HG02981 (cell line): ENCODE measurements around the gene RB1.
"Not testable (repeated sequence)": the region's sequence is repeated elsewhere in the genome, so short reads cannot be mapped to it uniquely, and the experiment has no call there.

Experiments
- ATAC-seq: cut with Tn5 transposase; IDR thresholded peaks from one replicate; pipeline ENCODE4 v1.9.1; 2021; ENCODE audit warnings: mild to moderate bottlenecking, moderate library complexity; ENCODE audit not compliant: unreplicated experiment

The RB1 gene

DNA sequence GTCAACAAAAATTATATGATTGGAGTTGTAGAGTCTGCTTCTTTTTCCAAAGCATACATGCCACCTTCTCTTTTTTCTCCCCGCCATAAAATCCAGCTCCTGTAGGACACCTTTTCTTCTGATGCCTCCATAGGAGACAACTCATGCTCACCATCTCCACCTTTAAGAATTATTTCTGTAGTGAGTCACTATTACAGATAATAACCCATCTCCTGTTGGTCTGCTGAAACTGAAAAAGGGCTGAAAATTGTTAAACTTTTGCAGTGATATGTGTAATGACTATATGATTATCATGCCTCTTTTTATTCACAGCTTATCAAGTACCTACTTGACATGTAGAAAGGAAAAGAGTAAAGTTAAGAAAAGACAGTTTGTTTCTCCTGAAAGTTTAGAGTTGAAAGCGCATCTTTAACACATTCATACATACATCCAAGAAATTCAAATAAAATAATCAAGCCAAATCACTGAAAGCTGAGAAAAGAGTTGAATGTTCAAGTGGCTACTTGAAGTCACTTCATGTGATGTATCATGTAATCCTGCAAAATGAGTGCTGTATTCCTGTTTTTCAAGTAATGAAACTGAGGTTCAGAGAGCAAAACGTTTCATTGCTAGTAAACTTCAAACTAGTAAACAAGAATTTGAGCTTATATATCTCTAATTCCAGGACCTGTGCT lies 144.9 kb downstream of the RB1 start:
- ATAC-seq = no peak

DNA sequence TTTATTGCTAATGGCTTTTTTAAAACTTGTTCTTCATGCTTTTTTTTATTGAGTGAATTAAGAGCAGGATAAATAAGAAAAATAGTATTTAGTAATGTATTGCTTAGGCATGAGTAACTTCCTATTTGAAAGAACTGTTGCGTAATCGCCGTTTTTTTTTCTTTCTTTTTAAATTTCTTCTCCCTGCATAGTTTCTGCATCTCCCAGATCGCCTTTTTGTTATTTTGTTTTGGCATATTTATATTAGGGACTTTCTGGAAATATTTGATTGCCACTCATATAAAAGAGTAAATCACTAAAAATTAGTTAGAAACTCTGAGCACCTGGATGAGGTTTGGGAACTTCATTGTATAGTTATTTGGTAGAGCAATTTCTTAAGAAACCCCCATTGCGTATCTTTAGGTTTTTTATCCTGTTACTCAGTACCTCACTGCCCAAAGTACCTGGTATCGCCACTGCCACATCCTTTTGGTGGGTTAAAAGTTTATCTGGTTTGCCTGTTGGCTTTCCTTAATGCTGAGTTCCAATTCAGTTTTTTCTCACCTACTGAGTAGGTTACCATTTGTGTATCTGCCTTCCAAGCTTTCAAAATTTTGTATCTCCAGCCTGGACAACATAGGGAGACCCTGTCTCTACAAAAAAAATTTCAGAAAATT lies 145.5 kb downstream of the RB1 start:
- no peak for ATAC-seq

DNA sequence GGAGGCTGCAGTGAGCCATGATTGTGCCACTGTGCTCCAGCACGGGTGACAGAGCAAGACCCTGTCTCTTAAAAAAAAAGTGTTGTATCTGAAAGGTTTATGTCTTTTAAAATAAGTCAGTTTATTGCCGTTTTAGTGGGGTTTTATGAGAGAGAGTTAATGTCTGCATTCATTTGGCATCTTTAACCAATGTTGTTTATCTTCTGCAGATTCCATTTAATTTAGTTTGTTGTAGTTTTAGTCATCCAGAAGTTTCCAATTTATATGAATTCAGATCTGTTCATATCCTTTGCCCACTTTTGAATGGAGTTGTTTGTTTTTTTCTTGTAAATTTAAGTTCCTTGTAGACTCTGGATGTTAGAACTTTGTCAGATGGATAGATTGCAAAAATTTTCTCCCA lies 146.1 kb downstream of the RB1 start:
- no peak for ATAC-seq

DNA sequence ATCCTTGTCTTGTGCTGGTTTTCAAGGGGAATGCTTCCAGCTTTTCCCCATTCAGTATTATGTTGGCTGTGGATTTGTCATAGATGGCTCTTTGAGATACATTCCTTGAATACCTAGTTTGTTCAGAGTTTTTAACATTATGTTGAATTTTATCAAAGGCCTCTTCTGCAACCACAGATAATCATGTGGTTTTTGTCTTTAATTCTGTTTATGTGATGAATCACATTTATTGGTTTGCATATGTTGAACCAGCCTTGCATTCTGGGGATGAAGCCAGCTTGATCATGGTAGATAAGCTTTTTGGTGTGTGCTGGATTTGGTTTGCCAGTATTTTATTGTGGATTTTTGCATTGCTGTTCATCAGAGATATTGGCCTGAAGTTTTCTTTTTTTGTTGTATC lies 147.6 kb downstream of the RB1 start:
- ATAC-seq = not testable (repeated sequence)

DNA sequence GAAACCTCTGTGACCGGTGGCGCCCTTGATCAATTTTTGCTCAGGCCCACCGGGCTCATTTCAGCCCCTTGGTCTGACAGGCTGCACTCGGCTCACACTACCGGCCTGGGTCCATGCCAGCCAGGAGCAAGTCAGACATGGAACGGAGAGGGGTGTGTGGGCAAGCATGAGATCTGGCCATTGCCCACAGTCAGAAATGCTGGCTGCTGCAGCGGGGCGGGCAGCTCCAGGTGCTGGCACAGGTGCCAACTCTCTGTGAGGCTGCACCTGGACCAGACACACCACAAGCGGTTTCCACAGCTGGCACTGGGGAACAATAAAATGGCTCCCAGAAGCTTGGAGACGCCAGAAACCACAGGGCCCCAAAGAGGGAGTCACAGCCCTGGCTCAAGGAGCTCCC lies 153.0 kb downstream of the RB1 start:
- no peak for ATAC-seq

DNA sequence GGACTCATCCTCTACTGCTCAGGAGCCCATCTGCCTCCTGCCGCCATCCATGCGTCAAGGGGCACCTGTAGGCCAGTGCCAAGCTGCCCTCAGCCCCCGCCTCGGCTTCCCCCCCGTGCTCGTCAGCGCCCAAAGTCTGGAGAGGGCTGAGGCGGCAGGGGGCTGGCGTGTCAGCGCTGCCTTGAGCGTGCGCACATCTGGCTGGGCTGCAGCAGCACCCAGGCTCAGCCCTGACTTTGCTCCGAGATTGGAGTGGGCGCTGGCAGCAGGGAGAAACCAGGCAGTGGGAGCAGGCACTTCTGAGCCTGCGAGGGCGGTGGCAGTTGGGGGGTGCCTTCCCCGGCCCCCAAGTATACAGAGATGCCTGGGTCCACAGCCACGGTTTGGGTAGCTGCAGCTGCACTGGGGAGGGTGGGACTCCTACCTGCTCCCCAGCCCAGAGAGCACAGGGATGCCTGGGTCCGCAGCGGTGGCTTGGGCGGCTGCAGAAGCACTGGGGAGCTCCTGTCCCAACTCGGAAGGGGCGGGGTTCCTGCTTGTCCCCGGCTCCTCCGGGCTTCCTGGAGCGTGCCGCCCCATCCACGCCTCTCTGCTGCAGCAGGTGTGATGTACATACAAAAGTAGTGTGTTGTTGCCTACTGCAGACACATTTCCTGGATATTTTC lies 154.2 kb downstream of the RB1 start:
- ATAC-seq = no peak

DNA sequence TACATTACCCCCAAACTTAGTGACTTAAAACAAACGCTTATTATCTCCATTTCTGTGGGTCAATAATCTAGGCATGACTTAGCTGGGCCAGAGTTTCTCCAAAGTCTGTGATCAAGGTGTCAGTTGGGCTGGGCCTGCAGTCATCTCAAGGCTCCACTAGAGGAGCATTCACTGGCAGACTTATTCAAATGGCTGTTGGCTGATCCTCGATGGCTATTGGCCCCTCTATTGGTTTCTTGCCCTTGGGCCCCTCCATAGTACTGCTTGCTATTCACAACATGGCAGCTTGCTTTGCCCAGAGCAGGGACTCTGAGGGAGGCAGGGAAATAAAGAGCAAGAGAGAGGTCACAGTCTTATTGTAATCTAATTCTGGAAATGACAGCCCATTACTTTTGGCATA lies 171.7 kb downstream of the RB1 start:
- no peak for ATAC-seq

DNA sequence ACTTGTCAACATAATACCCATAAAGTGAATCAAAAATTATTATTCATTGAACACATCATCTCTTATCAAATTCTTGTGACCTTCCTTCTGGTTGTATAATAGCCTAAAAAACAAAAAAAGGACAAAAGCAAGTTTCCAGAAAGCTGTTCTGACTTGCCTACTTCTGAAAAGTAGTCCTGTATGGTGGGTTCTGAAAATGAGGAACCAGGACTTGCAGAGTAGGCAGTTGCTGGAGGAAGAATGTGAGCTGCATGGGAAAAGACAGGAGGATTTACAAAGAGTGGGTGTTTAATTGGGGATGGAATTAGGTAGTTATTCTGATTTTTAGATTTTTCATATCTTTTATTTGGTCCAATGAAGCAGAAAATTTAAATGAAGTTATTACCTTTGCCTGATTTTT lies 172.7 kb downstream of the RB1 start:
- ATAC-seq = no peak

DNA sequence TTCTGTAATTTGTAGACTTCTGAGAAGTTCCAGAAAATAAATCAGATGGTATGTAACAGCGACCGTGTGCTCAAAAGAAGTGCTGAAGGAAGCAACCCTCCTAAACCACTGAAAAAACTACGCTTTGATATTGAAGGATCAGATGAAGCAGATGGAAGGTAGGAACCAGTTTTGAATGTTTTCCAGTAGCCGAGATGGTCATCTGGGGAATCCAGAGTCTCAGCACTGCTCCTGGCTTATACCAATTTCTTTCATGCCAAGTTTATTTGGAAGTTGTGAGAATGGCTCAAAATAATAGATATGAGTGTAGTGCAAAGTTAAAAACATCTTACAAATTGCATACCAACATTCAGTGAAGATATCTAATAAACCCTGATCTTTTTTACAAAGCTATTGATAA lies 173.1 kb downstream of the RB1 start:
- no peak for ATAC-seq

DNA sequence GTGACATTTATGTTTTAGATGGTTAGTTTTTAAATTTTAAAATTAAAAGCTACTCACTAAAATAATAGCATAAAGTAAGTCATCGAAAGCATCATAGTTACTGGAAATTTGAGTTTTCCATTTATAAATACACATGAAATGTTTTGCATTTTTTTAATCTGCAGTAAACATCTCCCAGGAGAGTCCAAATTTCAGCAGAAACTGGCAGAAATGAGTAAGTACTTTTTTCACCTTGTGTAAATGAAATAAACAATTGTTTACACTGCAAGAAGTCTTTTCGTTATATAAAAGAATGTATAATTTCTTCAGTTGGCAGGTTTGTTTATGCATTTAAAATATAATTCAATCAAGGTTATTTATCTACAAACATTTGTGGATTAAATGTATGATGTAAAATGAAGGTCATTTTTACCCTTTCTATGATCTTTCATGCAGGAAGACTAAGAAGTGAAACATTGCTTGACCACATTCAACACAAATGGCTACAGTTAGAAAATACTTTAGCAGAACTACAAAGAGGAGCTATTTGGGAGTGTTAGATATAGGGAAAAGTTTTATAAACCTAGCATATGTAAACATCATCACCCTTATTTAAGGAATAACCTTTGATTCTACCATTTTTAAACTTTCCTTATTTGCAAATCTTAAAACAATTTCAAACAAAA lies 173.8 kb downstream of the RB1 start:
- ATAC-seq = peak; percentile 55

DNA sequence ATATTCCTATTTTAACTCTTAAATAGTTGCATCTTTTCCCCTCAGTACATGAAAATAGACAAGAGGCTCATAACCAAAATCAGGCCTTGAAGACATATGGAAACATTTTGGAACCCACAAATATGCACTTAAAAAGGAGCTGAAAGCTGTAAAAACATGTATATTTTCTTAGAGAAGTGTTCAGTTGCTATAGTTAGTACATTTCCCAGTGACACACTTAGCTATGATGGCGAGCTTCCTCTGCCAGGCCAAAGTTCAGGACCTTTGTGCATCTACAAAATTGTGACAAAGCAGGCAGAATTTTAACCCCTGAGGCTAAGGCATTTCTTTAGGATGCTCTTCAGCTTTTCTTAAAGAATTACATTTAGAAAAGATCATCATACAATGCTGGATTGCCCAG lies 174.8 kb downstream of the RB1 start:
- no peak for ATAC-seq

DNA sequence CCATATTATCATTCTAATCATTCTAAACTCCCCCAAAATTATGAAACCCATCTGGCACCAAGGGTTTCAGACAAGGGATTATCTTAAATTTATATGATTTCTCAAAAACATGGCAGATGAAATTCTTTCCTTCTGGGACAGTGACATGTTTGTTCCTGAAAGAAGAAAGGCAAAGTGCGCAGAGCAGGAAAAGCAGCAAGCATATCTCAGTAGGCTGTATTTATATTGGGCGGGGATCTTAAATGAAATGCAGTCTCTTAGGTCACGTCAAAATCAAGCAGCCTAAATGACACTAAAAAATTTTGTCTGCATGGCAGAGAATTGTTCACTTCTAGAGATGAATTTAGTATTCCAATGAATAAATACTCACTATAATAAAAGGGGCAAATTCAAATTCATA lies 180.0 kb downstream of the RB1 start:
- no peak for ATAC-seq

DNA sequence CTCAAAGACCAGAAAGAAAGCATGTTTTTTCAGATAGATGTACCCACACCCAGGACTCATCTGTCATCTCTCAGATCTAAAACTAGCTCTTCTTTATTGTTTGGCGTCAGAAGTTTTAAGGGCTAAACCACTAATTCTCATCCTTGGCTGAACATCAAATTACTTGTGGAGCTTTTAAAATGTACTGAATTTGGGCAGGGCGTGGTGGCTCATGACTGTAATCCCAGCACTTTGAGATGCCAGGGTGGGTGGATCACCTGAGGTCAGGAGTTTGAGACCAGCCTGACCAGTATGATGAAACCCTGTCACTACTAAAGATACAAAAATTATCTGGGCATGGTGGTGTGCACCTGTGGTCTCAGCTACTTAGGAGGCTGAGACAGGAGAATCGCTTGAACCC lies 181.9 kb downstream of the RB1 start:
- no peak for ATAC-seq

DNA sequence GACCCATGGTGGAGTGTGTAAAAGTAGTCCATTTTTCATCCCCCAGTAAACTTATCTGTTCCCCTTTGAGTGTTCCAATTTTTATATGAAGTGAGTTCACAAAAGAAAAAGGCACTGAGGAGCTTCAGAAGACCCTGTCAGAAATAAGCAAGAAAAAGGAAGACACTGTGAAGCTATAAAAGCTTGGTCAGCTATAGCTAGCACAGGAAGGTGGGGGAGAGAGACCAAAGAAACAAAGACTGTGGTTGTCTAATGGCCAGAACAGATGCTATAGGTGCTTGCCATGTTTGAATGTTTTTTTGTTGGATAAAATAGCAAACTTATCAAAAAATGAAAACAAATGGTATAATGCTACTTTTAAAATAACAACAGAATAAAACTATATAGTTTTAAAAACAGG lies 182.8 kb downstream of the RB1 start:
- ATAC-seq = no peak

DNA sequence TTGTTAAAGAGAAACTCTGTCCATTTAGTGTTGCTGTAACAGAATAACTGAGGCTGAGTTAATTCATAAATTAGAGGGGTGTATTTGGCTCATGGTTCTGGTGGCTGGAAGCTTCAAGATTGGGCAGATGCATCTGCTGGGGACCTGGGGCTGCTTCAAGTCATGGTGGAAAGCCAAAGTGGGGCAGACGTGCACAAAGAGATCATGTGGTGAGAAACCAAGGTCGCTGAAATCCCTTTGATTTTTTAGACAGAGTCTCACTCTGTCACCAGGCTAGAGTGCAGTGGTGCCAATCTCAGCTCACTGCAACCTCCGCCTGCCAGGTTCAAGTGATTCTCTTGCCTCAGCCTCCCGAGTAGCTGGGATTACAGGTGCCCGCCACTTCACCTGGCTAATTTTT lies 183.3 kb downstream of the RB1 start:
- no peak for ATAC-seq

DNA sequence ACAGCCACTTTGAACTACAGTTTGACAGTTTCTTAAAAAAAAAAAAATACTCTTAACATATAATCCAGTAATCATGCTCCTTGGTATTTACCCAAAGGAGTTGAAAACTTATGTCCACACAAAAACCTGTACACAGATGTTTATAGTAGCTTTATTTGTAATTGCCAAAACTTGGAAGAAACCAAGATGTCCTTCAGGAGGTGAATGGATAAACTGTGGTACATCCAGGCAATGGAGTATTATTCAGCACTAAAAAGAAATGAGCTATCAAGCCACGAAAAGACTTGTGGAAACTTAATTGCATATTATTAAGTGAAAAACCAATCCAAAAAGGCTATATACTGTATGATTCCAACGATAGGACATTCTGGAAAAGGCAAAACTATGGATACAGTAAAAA lies 184.4 kb downstream of the RB1 start:
- no peak for ATAC-seq

DNA sequence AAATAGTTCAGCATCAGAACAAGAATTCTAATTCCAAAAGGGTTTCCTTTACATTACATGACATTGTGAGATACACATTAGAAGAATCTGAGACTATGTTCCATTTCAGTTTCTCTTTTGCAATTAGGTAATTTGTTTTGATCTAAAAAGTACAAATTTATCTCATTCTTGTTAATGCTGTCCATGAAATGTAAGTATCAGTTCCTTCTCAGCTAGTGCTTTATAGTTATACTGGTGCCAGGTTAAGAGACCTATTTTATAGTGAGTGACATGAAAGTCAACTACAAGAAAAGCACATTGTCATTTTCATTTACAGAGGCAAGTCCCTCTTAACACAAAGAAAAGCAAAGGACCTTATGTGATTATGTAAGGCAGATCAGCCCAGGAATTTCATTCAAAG lies 185.4 kb downstream of the RB1 start:
- no peak for ATAC-seq

DNA sequence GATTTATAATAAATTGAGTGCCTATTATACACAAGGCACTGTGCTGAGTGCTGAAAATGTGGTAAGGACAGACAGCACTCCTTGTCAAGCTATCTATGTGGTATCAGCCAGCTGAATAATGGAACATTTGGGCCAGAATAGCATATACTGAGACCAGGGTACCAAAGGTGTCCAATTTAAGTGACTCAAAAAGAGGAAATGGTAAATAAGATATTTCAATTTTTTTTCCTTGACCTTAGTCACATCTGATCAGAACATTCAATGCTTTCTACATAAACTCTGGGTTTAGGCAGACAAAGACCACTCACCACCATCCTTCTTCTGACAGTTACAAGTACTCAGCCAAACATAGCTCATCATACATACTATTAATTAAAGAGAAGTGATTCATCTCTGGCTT lies 186.1 kb downstream of the RB1 start:
- ATAC-seq = no peak

DNA sequence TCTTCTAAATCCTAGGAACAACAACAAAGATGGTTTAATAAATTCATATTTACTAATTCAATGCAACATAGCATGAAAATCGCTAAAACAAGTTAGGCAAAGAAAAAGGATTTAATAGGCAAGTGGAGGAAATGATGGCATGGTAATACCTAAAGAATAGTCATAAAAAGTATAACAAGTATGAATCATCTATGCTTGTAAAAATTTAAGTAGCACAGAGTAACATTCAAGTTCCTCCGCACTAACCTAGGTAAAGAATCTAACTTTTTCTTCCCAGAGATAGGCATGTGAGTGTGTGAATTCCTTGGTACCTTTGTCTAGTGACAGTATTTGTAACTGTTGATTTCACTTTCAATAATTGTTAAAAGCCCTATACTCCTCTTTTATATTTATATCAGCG lies 186.7 kb downstream of the RB1 start:
- no peak for ATAC-seq

DNA sequence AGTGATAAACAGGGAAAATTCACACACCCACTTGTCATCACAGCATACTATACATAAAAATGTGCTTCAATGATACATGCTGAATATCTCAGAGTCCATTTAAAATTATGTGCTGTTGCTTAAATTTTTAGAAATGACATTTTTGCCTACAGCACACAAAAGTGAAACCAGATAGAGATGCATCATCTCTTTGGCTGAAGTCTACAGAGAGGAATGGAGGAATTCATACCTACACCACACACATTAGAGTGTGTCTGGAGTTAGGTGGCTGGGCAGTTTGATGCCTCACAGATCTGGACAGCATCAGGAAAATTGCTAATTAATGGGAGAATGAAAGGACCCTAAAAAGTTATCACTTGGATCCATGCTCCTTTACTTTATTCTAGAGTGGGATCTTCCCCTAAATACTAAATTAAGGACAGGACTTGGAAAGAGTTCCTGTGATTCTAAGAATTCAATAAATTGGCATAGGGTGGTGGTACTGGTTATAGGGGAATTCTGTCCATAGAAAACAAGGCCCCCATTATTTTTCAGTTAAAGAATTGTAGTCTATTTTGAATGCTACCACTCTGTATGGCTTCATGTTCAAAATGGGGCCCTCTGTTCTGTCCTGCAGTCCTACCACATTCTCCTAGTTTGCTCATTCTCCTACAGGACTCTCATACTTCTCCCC lies 188.0 kb downstream of the RB1 start:
- no peak for ATAC-seq

DNA sequence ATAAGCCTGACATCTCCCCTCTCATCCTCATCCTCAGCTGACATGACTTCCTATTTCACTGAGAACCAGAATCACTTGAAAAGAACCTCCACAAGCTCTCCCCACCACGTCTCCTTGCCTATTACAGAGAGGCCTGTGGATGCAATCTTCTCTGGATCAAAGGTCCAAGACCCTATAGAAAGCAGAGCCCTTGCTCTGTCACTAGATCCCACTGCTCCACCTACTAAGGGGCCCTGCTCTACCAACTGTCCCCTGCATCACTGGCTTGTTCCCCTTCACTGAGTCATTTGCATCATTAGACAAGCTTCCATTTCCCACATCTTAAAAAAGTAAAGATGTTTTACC lies 188.5 kb downstream of the RB1 start:
- ATAC-seq = peak; percentile 55
